Epithelial cell of proximal tubule (primary cell): ENCODE data around the gene FHOD1. TPM values are rescaled to one million over a fixed set of nuclear protein-coding genes. Genes with fewer than 3 reads are reported as not detected.

ENCODE experiments used
- DNase-seq: peaks from one replicate; pipeline ENCODE4 v3.0.0-alpha.2; 2011; ENCODE audit warnings: low read depth
- H3K4me3 ChIP-seq: 2 replicates; pipeline ENCODE4 v1.5.1; 2011; ENCODE audit warnings: low read depth, mild to moderate bottlenecking, low read length
- total RNA-seq: library from RNA; depleted of rRNA; stranded (reverse); fragments of >200 nt; gene quantifications from 2 replicates; pipeline ENCODE4 v1.2.3, GENCODE V29; 2015
- TF ChIP-seq, protein P1 (sequence below): conservative IDR thresholded peaks from 2 replicates; pipeline ENCODE4 v1.5.1; 2012; ENCODE audit warnings: low read depth, mild to moderate bottlenecking, low read length

Gene FHOD1
- total RNA-seq, 1 donor from 2014 or later, result 20.1 TPM

DNA sequence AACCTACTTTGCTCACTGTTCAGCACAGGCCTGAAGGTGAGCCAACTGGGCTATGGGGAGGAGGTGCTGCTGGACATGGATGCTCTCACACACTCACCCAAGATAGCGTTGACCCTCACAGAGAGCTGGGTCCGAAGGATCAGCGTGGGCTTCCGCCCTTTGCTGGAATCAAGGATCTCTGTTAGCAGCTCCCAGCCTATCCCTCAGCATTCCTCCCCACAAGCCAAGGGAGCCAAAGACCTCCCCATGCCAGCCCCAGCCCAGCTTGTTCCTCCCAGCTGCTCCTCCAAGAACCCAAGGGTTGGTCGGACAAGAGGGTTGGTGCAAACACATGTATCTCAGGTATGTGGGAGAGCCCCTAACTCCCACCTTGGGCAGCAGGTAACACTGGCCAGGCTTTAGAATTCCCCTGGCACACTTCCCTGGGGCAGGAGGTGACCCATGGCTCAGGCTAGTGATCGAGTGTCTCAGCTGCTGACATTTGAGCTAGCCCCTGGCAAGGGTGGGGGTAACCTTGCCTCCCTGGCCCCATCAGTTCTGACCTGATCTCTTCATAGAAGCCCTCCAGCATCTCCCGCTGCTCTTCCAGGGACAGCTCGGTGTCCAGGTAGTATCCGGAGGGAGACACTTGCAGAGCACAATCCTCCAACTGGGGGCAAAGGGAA is 8.3 kb downstream of the FHOD1 start:
- no peak for DNase-seq
- TF ChIP-seq, protein P1, sequence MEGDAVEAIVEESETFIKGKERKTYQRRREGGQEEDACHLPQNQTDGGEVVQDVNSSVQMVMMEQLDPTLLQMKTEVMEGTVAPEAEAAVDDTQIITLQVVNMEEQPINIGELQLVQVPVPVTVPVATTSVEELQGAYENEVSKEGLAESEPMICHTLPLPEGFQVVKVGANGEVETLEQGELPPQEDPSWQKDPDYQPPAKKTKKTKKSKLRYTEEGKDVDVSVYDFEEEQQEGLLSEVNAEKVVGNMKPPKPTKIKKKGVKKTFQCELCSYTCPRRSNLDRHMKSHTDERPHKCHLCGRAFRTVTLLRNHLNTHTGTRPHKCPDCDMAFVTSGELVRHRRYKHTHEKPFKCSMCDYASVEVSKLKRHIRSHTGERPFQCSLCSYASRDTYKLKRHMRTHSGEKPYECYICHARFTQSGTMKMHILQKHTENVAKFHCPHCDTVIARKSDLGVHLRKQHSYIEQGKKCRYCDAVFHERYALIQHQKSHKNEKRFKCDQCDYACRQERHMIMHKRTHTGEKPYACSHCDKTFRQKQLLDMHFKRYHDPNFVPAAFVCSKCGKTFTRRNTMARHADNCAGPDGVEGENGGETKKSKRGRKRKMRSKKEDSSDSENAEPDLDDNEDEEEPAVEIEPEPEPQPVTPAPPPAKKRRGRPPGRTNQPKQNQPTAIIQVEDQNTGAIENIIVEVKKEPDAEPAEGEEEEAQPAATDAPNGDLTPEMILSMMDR, result no peak
- H3K4me3 ChIP-seq, result no peak overlapping the region

DNA sequence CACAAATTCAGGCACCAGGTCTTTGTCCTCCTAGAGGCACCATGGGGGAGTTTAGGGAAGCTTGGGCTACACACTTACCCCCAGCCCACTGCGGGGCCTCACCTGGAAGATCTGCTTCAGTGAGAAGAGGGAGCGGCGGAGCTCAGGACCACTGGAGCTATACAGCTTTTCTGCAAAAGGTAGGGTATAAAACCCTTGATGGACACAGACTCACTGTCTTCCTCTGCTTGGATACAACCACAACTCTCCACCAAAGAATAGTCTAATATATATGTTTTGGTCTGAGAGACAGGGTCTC is 9.1 kb downstream of the FHOD1 start:
- no peak overlapping the region for H3K4me3 ChIP-seq
- DNase-seq, result no peak
- TF ChIP-seq, protein P1, result no peak

DNA sequence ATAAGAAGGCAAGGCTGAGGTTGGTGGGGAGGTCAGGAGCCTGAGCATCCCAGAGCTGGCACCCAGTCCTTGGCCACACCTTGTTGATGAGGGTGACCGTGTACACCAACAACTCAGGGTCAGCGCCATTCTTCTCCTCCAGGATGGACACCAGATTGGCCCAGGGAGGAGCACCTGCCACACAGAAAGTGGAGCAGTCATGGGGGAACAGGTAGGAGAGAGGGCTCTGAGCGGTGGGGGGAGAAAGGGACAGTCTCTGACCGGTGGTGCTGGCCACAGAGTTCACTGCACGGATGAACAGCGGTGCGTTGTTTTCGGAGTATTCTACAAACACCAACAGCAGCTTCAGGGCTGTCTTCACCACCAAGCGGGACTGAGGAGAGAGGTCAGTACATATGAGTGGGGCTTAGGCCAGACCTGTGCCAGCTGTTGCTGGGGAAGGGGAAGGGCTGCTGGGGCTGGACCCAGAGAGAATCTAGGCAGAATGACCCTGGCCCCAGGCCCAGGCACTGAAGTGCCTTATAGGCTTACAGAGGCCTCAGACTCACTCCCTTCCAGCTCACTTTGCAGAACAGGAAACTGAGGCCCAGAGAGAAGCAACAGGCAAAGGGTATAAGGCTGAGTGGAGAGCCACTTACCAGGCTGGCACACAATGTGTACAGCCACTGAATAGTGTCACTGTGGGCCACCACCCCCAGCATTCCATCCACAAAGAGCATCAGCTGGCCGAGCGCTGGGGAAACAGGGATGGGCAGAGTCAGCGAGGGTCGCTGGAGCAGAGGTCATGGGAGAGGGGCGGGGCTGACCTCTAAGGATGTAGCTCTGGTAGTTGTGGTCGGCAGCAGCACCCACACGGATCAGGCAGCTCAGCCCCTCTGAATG is 9.6 kb downstream of the FHOD1 start:
- DNase-seq, result no peak
- TF ChIP-seq, protein P1, result no peak
- H3K4me3 ChIP-seq, result no peak overlapping the region

DNA sequence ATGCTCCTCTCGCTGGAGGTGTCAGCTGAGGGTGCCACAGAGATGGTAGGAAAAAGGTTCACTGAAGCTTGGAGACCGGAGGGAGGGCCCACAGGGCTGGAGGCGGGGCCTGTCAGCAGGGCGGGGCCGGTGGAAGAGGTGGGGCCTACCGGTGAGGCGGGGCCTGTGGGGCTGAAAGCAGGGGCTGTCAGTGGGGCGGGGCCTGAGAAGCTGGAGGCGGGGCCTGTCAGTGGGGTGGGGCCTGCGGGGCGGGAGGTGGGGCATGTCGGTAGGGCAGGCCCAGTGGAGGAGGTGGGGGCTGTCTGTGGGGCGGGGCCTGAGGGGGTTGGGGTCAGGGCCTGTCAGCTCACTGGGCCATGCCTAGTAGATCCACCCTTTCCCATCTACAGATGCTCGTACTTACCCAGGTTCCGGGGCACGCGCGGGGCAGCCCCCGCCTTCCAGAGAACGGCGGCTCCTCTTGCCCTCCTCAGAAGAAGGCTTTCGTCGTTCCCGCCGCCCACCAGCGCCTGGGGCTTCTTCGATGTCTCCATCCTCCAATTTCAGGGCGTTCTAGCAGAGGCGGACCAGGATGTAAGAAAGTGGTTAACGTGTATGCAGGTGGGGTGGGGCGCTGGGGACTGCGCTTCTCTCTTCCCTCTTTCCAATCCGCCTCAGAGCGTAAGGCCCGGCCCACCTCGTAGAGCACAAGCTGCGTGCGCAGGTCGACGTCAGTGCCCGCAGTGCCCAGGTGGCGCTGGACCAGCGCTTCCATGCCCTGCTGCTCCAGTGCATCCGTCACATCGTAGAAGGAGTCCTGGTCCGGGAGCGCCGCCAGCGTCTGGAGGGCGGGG is 10.5 kb downstream of the FHOD1 start:
- H3K4me3 ChIP-seq, result no peak overlapping the region
- TF ChIP-seq, protein P1, result no peak
- no peak for DNase-seq

DNA sequence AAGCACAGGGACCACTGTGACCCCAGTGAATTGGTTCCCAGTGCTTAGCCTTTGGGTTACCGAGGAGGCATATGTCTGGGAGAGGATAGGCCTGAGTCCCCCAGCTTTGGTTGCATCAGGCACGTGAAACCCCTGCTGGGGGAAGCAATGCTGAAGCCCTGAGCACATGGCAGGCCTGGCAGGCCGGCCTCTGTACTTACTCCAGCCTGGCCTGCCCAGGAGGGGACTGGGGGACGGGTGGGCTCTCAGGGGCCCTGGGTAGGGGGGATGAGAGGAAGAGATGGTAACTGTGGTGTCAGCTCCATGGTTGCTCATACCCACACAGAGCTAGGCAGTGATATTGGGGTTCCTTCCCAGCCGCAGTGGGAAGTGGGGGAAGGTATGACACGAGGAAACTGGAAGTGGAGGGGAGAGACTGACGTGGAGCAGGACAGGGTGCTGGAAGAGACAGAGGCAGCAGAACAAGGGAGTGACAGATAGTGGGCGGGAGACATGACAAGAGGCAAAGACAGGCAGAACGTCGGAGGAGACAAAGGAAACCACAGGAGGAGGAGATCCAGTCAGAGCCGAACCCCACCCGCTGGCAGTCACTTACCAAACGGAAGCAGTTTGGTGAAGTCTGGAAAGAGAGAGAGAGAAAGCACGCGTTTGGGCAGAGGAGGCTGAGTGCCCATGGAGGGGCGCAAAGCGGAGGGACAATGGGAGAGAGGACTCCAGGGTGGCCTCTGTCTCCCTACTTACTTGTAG is 11.3 kb downstream of the FHOD1 start:
- no peak overlapping the region for H3K4me3 ChIP-seq
- no peak for DNase-seq
- TF ChIP-seq, protein P1, result no peak

DNA sequence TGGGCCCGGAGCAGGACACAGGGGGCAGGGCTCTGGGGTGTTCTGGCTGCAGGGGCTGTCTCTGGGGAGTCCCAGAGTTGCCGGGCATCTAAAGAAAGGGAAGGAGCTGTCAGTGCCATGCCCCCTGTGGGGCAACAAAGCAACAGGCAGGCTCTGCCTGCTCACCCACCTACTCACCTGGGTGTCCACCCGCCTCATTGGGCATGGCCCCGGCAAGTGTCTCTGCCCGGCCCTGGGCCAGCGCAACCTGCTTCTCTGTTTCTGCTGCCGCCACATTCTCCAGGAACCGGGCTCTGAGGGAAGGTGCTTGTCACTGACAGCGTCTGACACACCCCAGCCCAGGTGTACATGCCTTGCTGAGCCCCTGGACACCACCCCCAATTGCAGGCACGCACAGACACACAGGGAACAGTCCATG is 13.1 kb downstream of the FHOD1 start:
- no peak overlapping the region for H3K4me3 ChIP-seq
- DNase-seq, result no peak
- TF ChIP-seq, protein P1, result no peak
